Kidney (tissue), 14 donors: ENCODE results near the gene SORCS2. TPM values are rescaled to one million over a fixed set of nuclear protein-coding genes. Genes with fewer than 3 reads are reported as not detected.

Source experiments
- DNase-seq, 5 donors: peaks; one replicate each; pipeline ENCODE4 v3.0.0-alpha.2; 2013 to 2020
- FAIRE-seq: peaks from 2 replicates; lab custom pipeline; 2012; peaks lifted over from hg19 to GRCh38; lab: Jason Lieb, UNC
- H3K27ac ChIP-seq, 2 donors: one replicate each; pipeline ENCODE4 v1.7.0; 2013; ENCODE audit warnings: low read depth in 2 of 2, low read length in 2 of 2, inconsistent platforms in 1 of 2
- H3K27me3 ChIP-seq: one replicate; pipeline ENCODE4 v1.7.1; 2013; ENCODE audit warnings: low read length, inconsistent platforms; ENCODE audit not compliant: control insufficient read depth, insufficient read depth
- H3K36me3 ChIP-seq, 3 donors: one replicate each; pipeline versions ENCODE4 v1.7.0 to v1.7.1; 2013; ENCODE audit warnings: low read length in 3 of 3, control low read depth in 1 of 3, inconsistent platforms in 1 of 3; ENCODE audit not compliant: insufficient read depth in 3 of 3, control insufficient read depth in 2 of 3
- H3K4me1 ChIP-seq, 3 donors: one replicate each; pipeline versions ENCODE4 v1.7.0 to v1.7.1; 2013; ENCODE audit warnings: low read length in 3 of 3, inconsistent platforms in 1 of 3, low read depth in 1 of 3; ENCODE audit not compliant: control insufficient read depth in 2 of 3, insufficient read depth in 2 of 3
- H3K4me3 ChIP-seq, 3 donors: one replicate each; pipeline versions ENCODE4 v1.7.0 to v1.8.1; 2013; ENCODE audit warnings: low read length in 3 of 3, control low read depth in 1 of 3, inconsistent platforms in 1 of 3
- H3K9ac ChIP-seq, 3 donors: one replicate each; pipeline versions ENCODE4 v1.7.0 to v1.7.1; 2013; ENCODE audit warnings: low read length in 3 of 3, control low read depth in 1 of 3, inconsistent platforms in 1 of 3
- H3K9me3 ChIP-seq, 3 donors: one replicate each; pipeline versions ENCODE4 v1.7.0 to v1.7.1; 2013; ENCODE audit warnings: low read length in 3 of 3, control low read depth in 1 of 3, inconsistent platforms in 1 of 3; ENCODE audit not compliant: control insufficient read depth in 2 of 3, insufficient read depth in 1 of 3
- CTCF ChIP-seq: IDR thresholded peaks from 3 replicates; pipeline ENCODE4 v1.5.1; 2012; ENCODE audit warnings: mild to moderate bottlenecking, moderate library complexity, borderline replicate concordance; ENCODE audit not compliant: insufficient read depth; ENCODE audit errors: extremely low read depth
- intact Hi-C: fragments of 100-400 bp; cut with DNase I; formaldehyde crosslinking; loops from one replicate; pipeline ENCODE4 v1.11.1; 2022
- polyA plus RNA-seq: library from polyadenylated mRNA; stranded (reverse); fragments of 350-450 nt; fragmentation: Illumina TruSeq; extraction: RNeasy Lipid Tissue Mini Kit (QIAGEN cat#74804); gene quantifications from one replicate; pipeline ENCODE4 v1.2.3, GENCODE V29; 2014; ENCODE audit warnings: low read depth, low replicate concordance; ENCODE audit not compliant: insufficient read depth
- total RNA-seq: library from RNA; stranded (reverse); fragmentation: NEBNext Ultra II Directional; extraction: Animal tissue kit (Norgen Biotek cat#: 25700); gene quantifications from one replicate; pipeline ENCODE4 v1.2.1, GENCODE V29; 2021
- donor health status: control.
- donor health status: control.
- donor health status: control.
- donor health status: control.
- donor health status: control.
- donor health status: DM: yes; HTN: yes; CAD: no.
- donor health status: Normal renal cell carcinoma (clear cell type).

The SORCS2 gene
- total and polyA plus RNA-seq, 2 donors from 2014 or later, result 6.1 to 9.1 TPM

DNA sequence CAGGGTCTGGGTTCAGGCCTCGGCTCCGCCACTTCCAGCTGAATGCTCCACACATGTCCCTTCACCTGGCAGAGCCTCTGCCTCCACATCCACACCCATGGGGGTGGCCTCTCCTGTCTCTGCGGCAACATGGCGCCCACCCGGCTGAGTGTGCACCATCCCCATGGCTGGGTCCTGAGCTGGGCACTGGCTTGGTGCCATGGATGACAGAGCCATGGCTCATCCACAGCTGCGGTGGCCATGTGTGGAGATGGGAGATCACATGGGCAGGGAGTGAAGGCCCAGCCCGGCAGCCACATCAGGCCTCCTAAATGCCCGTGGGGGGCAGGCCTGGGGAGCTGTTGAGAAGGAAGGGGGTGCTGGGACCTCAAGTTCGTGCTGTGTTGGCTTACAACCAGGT is 533.6 kb downstream of the SORCS2 start:
- no peak overlapping the region for H3K27ac ChIP-seq
- intact Hi-C loops, result no loop called here
- no peaks in the 10 kb centered on the region for H3K36me3 ChIP-seq
- H3K9ac ChIP-seq, result no peak overlapping the region
- H3K27me3 ChIP-seq, result no peaks in the 10 kb centered on the region
- H3K9me3 ChIP-seq, result peaks cover 0 to 3% (median 0%) of the 10 kb centered on the region in 3 donors
- FAIRE-seq (no peak), DNase-seq (no peak)
- no peaks in the 10 kb centered on the region for H3K4me1 ChIP-seq
- H3K4me3 ChIP-seq, result no peak overlapping the region
- TF ChIP-seq CTCF, result no peak

- Histone ChIP-seq H3K27ac (no peak overlapping the region), H3K36me3 (no peaks in the 10 kb centered on the region), H3K9me3 (peaks cover 0 to 3% (median 0%) of the 10 kb centered on the region in 3 donors), H3K9ac (no peak overlapping the region), H3K27me3 (no peaks in the 10 kb centered on the region), H3K4me1 (no peaks in the 10 kb centered on the region), H3K4me3 (no peak overlapping the region)
- TF ChIP-seq CTCF, result no peak
- no peak for DNase-seq
- intact Hi-C loops, result no loop called here
- FAIRE-seq, result no peak
Observed at GRCh38 chr4:7726665-7727413, 534.5 kb downstream of the SORCS2 start.

GRCh38 chr4:7727749-7728148 is 535.4 kb downstream of the SORCS2 start:
- H3K9me3 ChIP-seq, result peaks cover 0 to 3% (median 0%) of the 10 kb centered on the region in 3 donors
- FAIRE-seq (no peak), DNase-seq (no peak)
- intact Hi-C loops, result no loop called here
- H3K4me1 ChIP-seq, result no peaks in the 10 kb centered on the region
- no peak overlapping the region for H3K4me3 ChIP-seq
- H3K27ac ChIP-seq, result no peak overlapping the region
- H3K9ac ChIP-seq, result no peak overlapping the region
- TF ChIP-seq CTCF, result no peak
- H3K36me3 ChIP-seq, result no peaks in the 10 kb centered on the region
- H3K27me3 ChIP-seq, result no peaks in the 10 kb centered on the region
